ENCODE measurements around the gene ALPL.

ALPL gene

DNA sequence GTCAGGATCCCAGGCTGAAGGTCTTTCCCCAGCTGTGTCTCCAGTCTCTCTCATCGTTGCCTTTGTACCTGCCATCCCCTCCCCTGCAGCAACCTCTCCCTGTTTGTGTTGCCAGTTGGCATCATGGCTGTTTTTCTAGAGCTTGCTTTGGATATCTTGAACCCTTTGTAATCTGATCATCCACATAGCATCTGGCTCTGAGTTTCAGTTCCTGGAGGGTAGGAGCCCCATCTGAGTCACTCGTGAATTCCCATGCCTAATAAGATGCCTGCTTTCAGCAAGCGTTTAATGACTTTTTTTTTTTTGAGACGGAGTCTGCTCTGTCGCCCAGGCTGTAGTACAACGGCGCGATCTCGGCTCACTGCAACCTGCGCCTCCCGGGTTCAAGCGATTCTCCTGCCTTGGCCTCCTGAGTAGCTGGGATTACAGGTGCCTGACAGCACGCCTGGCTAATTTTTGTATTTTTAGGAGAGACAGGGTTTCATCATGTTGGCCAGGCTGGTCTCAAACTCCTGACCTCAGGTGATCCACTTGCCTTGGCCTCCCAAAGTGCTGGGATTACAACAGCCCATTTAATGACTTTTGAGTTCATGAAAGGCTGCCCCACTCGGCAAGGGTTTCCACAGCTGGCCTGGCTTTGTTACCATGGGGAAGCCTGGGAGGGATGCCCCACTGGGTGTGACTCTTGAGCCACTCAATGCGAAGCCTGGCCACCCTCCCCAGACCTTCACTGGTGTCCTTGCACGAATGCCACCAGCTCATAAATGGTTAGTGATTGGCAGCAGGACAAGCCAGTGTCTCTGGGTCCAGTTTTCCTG is 11.9 kb downstream of the ALPL start:
- H3K27ac ChIP-seq (ENCODE audit: low read depth, low read length): no peak overlapping the region
- no peak overlapping the region for H2AFZ ChIP-seq (ENCODE audit: low read depth, low read length, severe bottlenecking)
- H4K20me1 ChIP-seq (ENCODE audit: low read depth, low read length): no peaks in the 10 kb centered on the region
- no peaks in the 10 kb centered on the region for H3K79me2 ChIP-seq (ENCODE audit: insufficient read depth, low read length)
- H3K4me2 ChIP-seq (ENCODE audit: low read depth, low read length, poor library complexity, severe bottlenecking): no peak overlapping the region
- H3K4me3 ChIP-seq (ENCODE audit: insufficient read depth, low read length, poor library complexity, severe bottlenecking): no peak overlapping the region
- no peaks in the 10 kb centered on the region for H3K9me2 ChIP-seq (replicated peaks; ENCODE audit: insufficient read depth, low read length)
- H3K27me3 ChIP-seq (ENCODE audit: low read length): no peaks in the 10 kb centered on the region
- no peaks in the 10 kb centered on the region for H3K9me3 ChIP-seq (ENCODE audit: insufficient read depth, low read length)
- no peak for TF ChIP-seq EZH2phosphoT487 (conservative IDR thresholded peaks at IDR 0.05; ENCODE audit: low read length)
- TF ChIP-seq, protein P1, sequence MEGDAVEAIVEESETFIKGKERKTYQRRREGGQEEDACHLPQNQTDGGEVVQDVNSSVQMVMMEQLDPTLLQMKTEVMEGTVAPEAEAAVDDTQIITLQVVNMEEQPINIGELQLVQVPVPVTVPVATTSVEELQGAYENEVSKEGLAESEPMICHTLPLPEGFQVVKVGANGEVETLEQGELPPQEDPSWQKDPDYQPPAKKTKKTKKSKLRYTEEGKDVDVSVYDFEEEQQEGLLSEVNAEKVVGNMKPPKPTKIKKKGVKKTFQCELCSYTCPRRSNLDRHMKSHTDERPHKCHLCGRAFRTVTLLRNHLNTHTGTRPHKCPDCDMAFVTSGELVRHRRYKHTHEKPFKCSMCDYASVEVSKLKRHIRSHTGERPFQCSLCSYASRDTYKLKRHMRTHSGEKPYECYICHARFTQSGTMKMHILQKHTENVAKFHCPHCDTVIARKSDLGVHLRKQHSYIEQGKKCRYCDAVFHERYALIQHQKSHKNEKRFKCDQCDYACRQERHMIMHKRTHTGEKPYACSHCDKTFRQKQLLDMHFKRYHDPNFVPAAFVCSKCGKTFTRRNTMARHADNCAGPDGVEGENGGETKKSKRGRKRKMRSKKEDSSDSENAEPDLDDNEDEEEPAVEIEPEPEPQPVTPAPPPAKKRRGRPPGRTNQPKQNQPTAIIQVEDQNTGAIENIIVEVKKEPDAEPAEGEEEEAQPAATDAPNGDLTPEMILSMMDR (IDR thresholded peaks at IDR 0.05; ENCODE audit: insufficient read depth, low read length, poor library complexity, severe bottlenecking): no peak
- H3K9ac ChIP-seq (ENCODE audit: low read length): no peak overlapping the region
- peaks cover 42% of the 10 kb centered on the region for H3F3A ChIP-seq (ENCODE audit: insufficient read depth)
- no peaks in the 10 kb centered on the region for H3K36me3 ChIP-seq (ENCODE audit: low read length)

- no peak overlapping the region for H3K4me2 ChIP-seq (ENCODE audit: low read depth, low read length, poor library complexity, severe bottlenecking)
- no peaks in the 10 kb centered on the region for H4K20me1 ChIP-seq (ENCODE audit: low read depth, low read length)
- no peak for TF ChIP-seq EZH2phosphoT487 (conservative IDR thresholded peaks at IDR 0.05; ENCODE audit: low read length)
- TF ChIP-seq, protein P1 (IDR thresholded peaks at IDR 0.05; ENCODE audit: insufficient read depth, low read length, poor library complexity, severe bottlenecking): no peak
These were observed 12.5 kb downstream of the ALPL start for GRCh38 chr1:21521717-21522060.

DNA sequence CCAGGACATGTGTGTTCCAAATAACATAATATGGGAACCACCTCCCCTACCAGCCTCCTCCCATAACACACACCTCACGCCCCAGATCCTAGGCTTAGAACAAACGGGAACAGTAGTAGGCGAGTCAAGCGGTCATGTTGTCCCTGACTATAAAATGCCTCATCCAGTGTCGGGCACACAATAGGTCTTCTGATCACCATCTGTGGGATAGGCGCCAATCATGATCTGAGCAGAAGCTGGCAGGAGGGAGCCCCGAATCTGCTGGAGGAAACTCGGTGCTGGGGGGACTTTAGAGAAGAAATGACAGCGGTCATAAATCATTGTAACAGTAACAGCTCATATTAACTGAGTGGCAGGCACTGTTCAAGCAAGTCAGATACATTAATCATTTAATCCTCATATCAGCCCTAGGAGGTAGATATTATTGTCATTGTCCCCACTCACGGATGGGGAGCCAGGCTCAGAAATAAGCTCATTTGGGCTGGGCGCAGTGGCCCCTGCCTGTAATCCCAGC is 13.4 kb downstream of the ALPL start:
- H4K20me1 ChIP-seq (ENCODE audit: low read depth, low read length): no peaks in the 10 kb centered on the region
- no peak overlapping the region for H3K4me2 ChIP-seq (ENCODE audit: low read depth, low read length, poor library complexity, severe bottlenecking)

More at GRCh38 chr1:21521717-21522060, 12.5 kb downstream of the ALPL start:
- no peak overlapping the region for H3K9ac ChIP-seq (ENCODE audit: low read length)
- no peak overlapping the region for H3K4me3 ChIP-seq (ENCODE audit: insufficient read depth, low read length, poor library complexity, severe bottlenecking)
- no peak overlapping the region for H3K27ac ChIP-seq (ENCODE audit: low read depth, low read length)
- H3K27me3 ChIP-seq (ENCODE audit: low read length): no peaks in the 10 kb centered on the region
- H3K9me3 ChIP-seq (ENCODE audit: insufficient read depth, low read length): no peaks in the 10 kb centered on the region
- H3F3A ChIP-seq (ENCODE audit: insufficient read depth): peaks cover 41% of the 10 kb centered on the region
- H2AFZ ChIP-seq (ENCODE audit: low read depth, low read length, severe bottlenecking): no peak overlapping the region
- no peaks in the 10 kb centered on the region for H3K79me2 ChIP-seq (ENCODE audit: insufficient read depth, low read length)
- no peaks in the 10 kb centered on the region for H3K9me2 ChIP-seq (replicated peaks; ENCODE audit: insufficient read depth, low read length)
- H3K36me3 ChIP-seq (ENCODE audit: low read length): no peaks in the 10 kb centered on the region

More for the DNA sequence above, 13.4 kb downstream of the ALPL start:
- Histone ChIP-seq H3F3A (ENCODE audit: insufficient read depth) (peaks cover 33% of the 10 kb centered on the region), H3K79me2 (ENCODE audit: insufficient read depth, low read length) (no peaks in the 10 kb centered on the region), H3K36me3 (ENCODE audit: low read length) (no peaks in the 10 kb centered on the region), H3K27me3 (ENCODE audit: low read length) (no peaks in the 10 kb centered on the region), H3K4me3 (ENCODE audit: insufficient read depth, low read length, poor library complexity, severe bottlenecking) (no peak overlapping the region), H3K27ac (ENCODE audit: low read depth, low read length) (no peak overlapping the region), H3K9me2 (replicated peaks; ENCODE audit: insufficient read depth, low read length) (no peaks in the 10 kb centered on the region), H3K9ac (ENCODE audit: low read length) (no peak overlapping the region), H3K9me3 (ENCODE audit: insufficient read depth, low read length) (no peaks in the 10 kb centered on the region), H2AFZ (ENCODE audit: low read depth, low read length, severe bottlenecking) (no peak overlapping the region)
- no peak for TF ChIP-seq EZH2phosphoT487 (conservative IDR thresholded peaks at IDR 0.05; ENCODE audit: low read length)
- TF ChIP-seq, protein P1 (IDR thresholded peaks at IDR 0.05; ENCODE audit: insufficient read depth, low read length, poor library complexity, severe bottlenecking): no peak
